ENCODE data around the gene ABCA4. TPM values are rescaled to one million over a fixed set of nuclear protein-coding genes. Genes with fewer than 3 reads are reported as not detected.

ABCA4 gene
- total RNA-seq, 2 donors from 2014 or later, result 0.33 to 0.42 TPM

Other genes starting within 250 kb of the ABCA4 start
- gene DNTTIP2, start 241.9 kb downstream of the ABCA4 start, total RNA-seq, result 10 to 100 TPM; 48.3 to 77.8 TPM
- gene GCLM, start 211.7 kb downstream of the ABCA4 start, total RNA-seq, result 10 to 100 TPM in 1 of 2 donors, 1 to 10 TPM in 1; 9.7 to 16.8 TPM
- 10 to 100 TPM; 39.3 to 51.3 TPM for gene ARHGAP29, start 116.4 kb upstream of the ABCA4 start, total RNA-seq

Measured in posterior vena cava (tissue), 2 donors.